Stimulated activated memory B cell treated with anti-CD40 and anti-IgM and Interleukin-4, amounts not matched to agents 10 μg/mL and 1 μg/mL and 100 μg/mL, for 72 hours (primary cell): ENCODE data around the gene CREB5.

ENCODE experiments used
- ATAC-seq: fragments of 150-1000 bp; cut with Tn5 transposase; 2 replicates; pipeline ENCODE4 v1.10.0; 2021
- H3K27ac Mint-ChIP-seq: one replicate; pipeline ENCODE4 v1.8.0; 2022; ENCODE audit warnings: mild to moderate bottlenecking, mixed read lengths
- H3K27me3 Mint-ChIP-seq: one replicate; pipeline ENCODE4 v1.8.0; 2022; ENCODE audit warnings: mixed read lengths
- H3K36me3 Mint-ChIP-seq: one replicate; pipeline ENCODE4 v1.8.0; 2022; ENCODE audit warnings: mixed read lengths
- H3K4me1 Mint-ChIP-seq: one replicate; pipeline ENCODE4 v1.8.0; 2022; ENCODE audit warnings: mixed read lengths
- H3K4me3 Mint-ChIP-seq: one replicate; pipeline ENCODE4 v1.8.0; 2022; ENCODE audit warnings: mild to moderate bottlenecking, moderate library complexity, mixed read lengths
- H3K9me3 Mint-ChIP-seq: one replicate; pipeline ENCODE4 v1.8.0; 2022; ENCODE audit warnings: mixed read lengths

Gene CREB5

DNA sequence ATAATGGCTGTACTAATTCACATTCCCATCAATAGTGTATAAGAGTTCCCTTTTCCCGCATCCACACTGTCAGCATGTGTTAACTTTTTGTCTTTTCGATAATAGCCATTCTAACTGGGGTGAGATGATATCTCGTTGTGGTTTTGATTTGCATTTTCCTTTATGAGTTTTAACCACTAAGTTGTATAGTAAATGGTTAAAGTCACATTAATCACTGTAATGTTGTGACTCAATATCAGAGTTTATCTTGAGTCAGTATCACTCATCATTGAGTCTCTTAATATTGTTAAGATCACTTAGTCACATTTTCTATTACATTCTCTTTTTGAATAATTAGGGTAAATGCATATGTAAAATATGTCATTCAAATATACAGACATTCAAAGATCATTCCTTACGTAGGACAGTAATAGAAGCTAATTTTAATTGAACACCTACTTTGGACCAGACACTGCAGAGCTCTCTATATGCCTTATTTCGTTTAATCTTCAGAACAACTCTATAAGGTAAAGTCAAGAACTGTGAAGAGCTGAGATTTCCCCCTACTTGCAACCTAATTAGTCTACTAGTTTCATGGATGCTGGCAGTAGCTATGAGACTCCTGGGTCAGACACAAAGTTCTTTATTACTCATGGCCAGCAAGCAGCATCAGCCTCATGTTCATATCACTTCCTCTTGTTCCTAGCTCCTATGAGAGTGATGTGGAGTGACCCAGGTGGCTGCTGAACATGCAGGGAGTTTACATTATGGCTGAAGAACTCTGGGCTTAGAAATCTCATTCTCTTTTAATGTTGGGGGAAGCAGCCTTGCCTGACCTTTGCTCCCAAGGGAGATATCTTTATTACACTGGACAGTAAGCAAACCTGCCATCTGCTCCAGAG lies 30.5 kb downstream of the CREB5 start:
- Mint-ChIP-seq H3K4me3 (no peak overlapping the region), H3K9me3 (peaks cover 3% of the 10 kb centered on the region), H3K36me3 (no peaks in the 10 kb centered on the region), H3K4me1 (no peaks in the 10 kb centered on the region), H3K27me3 (peaks cover 49% of the 10 kb centered on the region), H3K27ac (no peak overlapping the region)
- no peak for ATAC-seq

DNA sequence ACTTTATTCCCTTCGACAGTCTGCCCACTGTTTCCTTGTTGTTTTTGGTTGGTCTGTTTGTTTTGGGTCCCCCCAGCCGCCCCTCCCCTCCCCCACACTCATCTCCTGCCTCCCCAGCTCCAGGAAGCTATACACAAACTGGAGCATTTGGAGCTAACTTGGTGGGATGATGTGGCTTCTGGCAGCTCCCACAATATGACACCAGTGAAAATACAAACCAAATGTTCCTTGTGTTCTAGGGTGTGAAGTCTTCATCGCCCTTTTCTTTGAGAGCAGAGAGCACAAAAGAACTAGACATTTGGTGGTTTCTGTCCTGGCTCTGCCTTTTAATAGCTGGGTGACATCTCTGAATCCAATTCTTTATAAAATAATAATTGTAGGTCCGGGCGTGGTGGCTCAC lies 33.8 kb downstream of the CREB5 start:
- H3K4me3 Mint-ChIP-seq, result no peak overlapping the region
- H3K4me1 Mint-ChIP-seq, result no peaks in the 10 kb centered on the region
- no peak for ATAC-seq
- no peak overlapping the region for H3K27ac Mint-ChIP-seq
- H3K9me3 Mint-ChIP-seq, result peaks cover 3% of the 10 kb centered on the region
- peaks cover 41% of the 10 kb centered on the region for H3K27me3 Mint-ChIP-seq
- no peaks in the 10 kb centered on the region for H3K36me3 Mint-ChIP-seq

DNA sequence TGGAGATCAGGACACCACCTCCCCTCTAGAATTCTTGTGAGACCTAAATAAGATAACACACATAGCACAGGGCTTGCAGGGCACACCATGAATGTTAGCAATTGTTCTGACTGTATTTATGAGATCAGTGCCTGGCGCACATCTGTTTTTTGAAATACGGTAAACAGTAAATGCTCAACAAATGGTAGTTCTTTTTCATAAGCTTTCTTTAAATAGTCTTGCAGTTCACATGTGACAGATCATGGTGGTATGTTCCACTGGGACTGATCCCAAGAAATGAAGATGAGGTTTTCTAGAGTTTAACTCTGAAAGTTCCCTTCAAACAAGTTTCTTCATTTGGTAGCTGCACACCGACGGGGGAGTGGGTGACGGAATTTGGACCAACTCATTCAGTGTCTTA lies 34.8 kb downstream of the CREB5 start:
- no peak for ATAC-seq
- no peaks in the 10 kb centered on the region for H3K36me3 Mint-ChIP-seq
- H3K4me3 Mint-ChIP-seq, result no peak overlapping the region
- H3K9me3 Mint-ChIP-seq, result peaks cover 1% of the 10 kb centered on the region
- H3K27me3 Mint-ChIP-seq, result peaks cover 37% of the 10 kb centered on the region
- H3K4me1 Mint-ChIP-seq, result no peaks in the 10 kb centered on the region
- no peak overlapping the region for H3K27ac Mint-ChIP-seq

DNA sequence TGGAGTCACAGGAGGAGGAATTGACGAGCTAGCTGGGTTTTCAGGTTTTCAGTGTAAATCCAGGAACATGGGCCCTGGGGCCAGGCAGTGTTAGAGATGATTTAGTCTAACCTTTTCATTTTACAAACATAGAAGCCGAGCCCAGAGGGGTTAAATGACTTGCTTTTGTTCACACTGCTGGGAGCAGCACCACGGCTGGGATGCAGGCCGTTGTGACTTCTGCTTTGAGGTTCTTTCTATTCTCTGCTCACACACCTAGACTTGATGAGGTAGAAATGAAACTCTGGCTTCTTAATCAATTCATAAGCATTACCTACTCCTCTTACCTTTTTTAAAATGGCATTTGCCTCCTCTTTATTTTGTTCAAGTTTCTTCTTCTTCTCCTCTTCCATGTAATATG lies 36.4 kb downstream of the CREB5 start:
- peaks cover 21% of the 10 kb centered on the region for H3K27me3 Mint-ChIP-seq
- no peak overlapping the region for H3K27ac Mint-ChIP-seq
- no peaks in the 10 kb centered on the region for H3K36me3 Mint-ChIP-seq
- no peaks in the 10 kb centered on the region for H3K9me3 Mint-ChIP-seq
- no peak overlapping the region for H3K4me3 Mint-ChIP-seq
- H3K4me1 Mint-ChIP-seq, result no peaks in the 10 kb centered on the region
- peak; percentile 12 for ATAC-seq

- H3K9me3 Mint-ChIP-seq, result no peaks in the 10 kb centered on the region
- no peak for ATAC-seq
- H3K27ac Mint-ChIP-seq, result no peak overlapping the region
- H3K36me3 Mint-ChIP-seq, result no peaks in the 10 kb centered on the region
- H3K4me1 Mint-ChIP-seq, result no peaks in the 10 kb centered on the region
- H3K4me3 Mint-ChIP-seq, result no peak overlapping the region
- peaks cover 19% of the 10 kb centered on the region for H3K27me3 Mint-ChIP-seq
Measured at GRCh38 chr7:28452681-28453080, 40.4 kb downstream of the CREB5 start.

DNA sequence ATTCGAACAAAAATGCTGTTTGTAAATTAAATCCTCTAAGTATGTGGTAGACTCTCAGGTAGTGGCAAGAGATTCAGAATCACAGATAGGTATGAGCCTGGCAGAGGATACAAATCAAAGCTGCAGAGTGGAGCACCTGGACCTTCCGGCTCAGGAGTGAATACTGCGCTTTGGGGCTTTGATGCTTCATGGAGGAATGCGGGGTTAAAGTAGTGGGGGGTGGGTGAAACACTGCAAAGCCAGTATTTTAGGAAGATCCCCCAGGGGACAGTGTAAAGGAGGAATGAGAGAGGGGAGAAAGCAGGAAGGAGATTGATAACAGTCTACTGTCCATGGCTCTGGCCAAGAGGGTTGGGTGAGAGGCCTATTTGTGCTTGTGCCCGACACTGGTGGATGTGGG lies 43.2 kb downstream of the CREB5 start:
- Mint-ChIP-seq H3K36me3 (no peaks in the 10 kb centered on the region), H3K27ac (no peak overlapping the region), H3K4me1 (no peaks in the 10 kb centered on the region), H3K4me3 (no peak overlapping the region), H3K9me3 (no peaks in the 10 kb centered on the region), H3K27me3 (peaks cover 21% of the 10 kb centered on the region)
- ATAC-seq, result no peak

DNA sequence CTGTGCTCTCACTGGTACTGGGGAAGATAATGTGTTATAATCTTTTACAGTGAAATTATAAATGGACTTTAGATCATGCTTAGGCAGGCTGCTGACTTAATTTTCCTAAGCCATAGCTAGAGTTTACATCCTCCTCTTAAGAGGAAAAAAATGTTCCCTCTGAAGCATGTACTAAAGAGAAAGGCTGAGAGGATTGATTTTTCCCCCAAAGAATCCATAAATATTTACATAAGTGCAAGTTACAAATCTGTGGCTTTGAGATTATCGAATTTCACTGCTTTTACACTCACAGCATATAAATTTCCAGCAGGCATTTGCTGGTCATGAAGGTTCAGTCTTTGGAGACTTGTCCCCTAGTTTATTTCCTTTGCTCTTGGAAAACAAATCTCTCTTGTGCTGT lies 43.7 kb downstream of the CREB5 start:
- no peak overlapping the region for H3K27ac Mint-ChIP-seq
- no peaks in the 10 kb centered on the region for H3K4me1 Mint-ChIP-seq
- ATAC-seq, result no peak
- H3K36me3 Mint-ChIP-seq, result no peaks in the 10 kb centered on the region
- H3K27me3 Mint-ChIP-seq, result peaks cover 21% of the 10 kb centered on the region
- H3K4me3 Mint-ChIP-seq, result no peak overlapping the region
- no peaks in the 10 kb centered on the region for H3K9me3 Mint-ChIP-seq

DNA sequence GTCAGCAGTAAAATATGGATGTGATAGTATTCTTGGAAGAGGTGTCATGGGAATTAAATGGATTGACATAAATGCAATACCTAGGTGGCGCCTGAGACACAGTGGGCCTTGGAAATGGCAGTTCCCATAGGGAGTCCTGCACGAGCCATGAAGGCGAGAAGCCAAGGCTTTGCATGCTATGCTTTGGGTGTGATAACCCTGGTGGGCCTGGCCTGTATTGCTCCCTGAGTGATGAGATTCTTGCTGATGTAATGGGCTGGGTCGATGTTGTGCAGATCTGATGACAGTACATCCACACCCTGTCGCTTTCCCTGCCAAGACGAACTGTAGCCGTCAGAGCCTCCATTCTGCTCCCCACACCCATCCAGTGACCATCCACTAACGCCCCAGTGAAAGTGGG lies 46.4 kb downstream of the CREB5 start:
- no peak overlapping the region for H3K4me3 Mint-ChIP-seq
- H3K27ac Mint-ChIP-seq, result no peak overlapping the region
- no peaks in the 10 kb centered on the region for H3K9me3 Mint-ChIP-seq
- peak; percentile 43 for ATAC-seq
- H3K27me3 Mint-ChIP-seq, result peaks cover 21% of the 10 kb centered on the region
- no peaks in the 10 kb centered on the region for H3K36me3 Mint-ChIP-seq
- no peaks in the 10 kb centered on the region for H3K4me1 Mint-ChIP-seq

GRCh38 chr7:28459306-28459705 lies 47.0 kb downstream of the CREB5 start:
- Mint-ChIP-seq H3K27me3 (peaks cover 23% of the 10 kb centered on the region), H3K36me3 (no peaks in the 10 kb centered on the region), H3K4me1 (no peaks in the 10 kb centered on the region), H3K27ac (no peak overlapping the region), H3K9me3 (no peaks in the 10 kb centered on the region), H3K4me3 (no peak overlapping the region)
- no peak for ATAC-seq

DNA sequence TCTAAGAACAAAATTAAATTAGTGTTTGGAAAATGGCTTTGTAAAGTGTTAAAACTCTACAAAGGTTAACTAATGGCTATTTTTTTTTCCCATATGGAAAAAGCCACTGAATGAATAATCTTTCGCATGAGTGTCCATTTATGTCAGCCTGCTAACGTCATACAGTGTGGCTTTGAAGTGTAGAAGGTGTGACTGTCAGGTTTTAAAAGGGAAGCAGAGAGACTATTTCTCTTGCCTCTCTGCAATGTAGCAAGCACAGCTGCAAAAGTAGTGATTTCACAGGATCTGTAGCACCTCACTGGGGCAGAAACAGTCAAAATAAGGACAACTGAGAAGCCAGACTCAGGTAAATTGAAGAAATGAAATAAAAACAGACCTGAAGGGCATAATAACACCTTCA lies 53.4 kb downstream of the CREB5 start:
- no peaks in the 10 kb centered on the region for H3K4me1 Mint-ChIP-seq
- no peak overlapping the region for H3K4me3 Mint-ChIP-seq
- no peak for ATAC-seq
- no peaks in the 10 kb centered on the region for H3K9me3 Mint-ChIP-seq
- H3K27ac Mint-ChIP-seq, result no peak overlapping the region
- H3K36me3 Mint-ChIP-seq, result no peaks in the 10 kb centered on the region
- peaks cover 29% of the 10 kb centered on the region for H3K27me3 Mint-ChIP-seq

GRCh38 chr7:28466341-28466740 lies 54.0 kb downstream of the CREB5 start:
- Mint-ChIP-seq H3K27me3 (peaks cover 23% of the 10 kb centered on the region), H3K27ac (no peak overlapping the region), H3K9me3 (no peaks in the 10 kb centered on the region), H3K4me3 (no peak overlapping the region), H3K36me3 (no peaks in the 10 kb centered on the region), H3K4me1 (no peaks in the 10 kb centered on the region)
- peak; percentile 8 for ATAC-seq

- no peaks in the 10 kb centered on the region for H3K9me3 Mint-ChIP-seq
- no peak overlapping the region for H3K4me3 Mint-ChIP-seq
- H3K36me3 Mint-ChIP-seq, result no peaks in the 10 kb centered on the region
- ATAC-seq, result peak; percentile 39
- no peak overlapping the region for H3K27ac Mint-ChIP-seq
- H3K4me1 Mint-ChIP-seq, result no peaks in the 10 kb centered on the region
- H3K27me3 Mint-ChIP-seq, result peaks cover 23% of the 10 kb centered on the region
Measured at GRCh38 chr7:28466885-28467284, 54.6 kb downstream of the CREB5 start.

- Mint-ChIP-seq H3K9me3 (no peaks in the 10 kb centered on the region), H3K27me3 (peaks cover 35% of the 10 kb centered on the region), H3K4me1 (no peaks in the 10 kb centered on the region), H3K36me3 (no peaks in the 10 kb centered on the region), H3K27ac (no peak overlapping the region), H3K4me3 (no peak overlapping the region)
- ATAC-seq, result no peak
Measured at GRCh38 chr7:28469562-28469961, 57.2 kb downstream of the CREB5 start.

DNA sequence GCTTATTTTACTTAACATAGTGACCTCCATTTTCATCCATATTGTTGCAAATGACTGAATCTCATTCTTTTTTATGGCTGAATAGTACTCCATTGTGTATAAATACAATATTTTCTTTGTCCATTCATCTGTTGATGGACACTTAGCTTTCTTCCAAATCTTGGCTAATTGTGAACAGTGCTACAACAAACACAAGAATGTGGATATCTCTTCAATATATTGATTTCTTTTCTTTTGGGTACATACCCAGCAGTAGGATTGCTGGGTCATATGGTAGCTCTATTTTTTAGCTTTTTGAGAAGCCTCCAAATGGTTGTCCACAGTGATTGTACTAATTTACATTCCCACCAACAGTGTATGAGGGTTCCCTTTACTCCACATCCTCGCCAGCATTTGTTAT lies 58.0 kb downstream of the CREB5 start:
- no peak overlapping the region for H3K4me3 Mint-ChIP-seq
- no peaks in the 10 kb centered on the region for H3K36me3 Mint-ChIP-seq
- H3K27me3 Mint-ChIP-seq, result peaks cover 39% of the 10 kb centered on the region
- no peaks in the 10 kb centered on the region for H3K4me1 Mint-ChIP-seq
- no peaks in the 10 kb centered on the region for H3K9me3 Mint-ChIP-seq
- H3K27ac Mint-ChIP-seq, result no peak overlapping the region
- no peak for ATAC-seq

DNA sequence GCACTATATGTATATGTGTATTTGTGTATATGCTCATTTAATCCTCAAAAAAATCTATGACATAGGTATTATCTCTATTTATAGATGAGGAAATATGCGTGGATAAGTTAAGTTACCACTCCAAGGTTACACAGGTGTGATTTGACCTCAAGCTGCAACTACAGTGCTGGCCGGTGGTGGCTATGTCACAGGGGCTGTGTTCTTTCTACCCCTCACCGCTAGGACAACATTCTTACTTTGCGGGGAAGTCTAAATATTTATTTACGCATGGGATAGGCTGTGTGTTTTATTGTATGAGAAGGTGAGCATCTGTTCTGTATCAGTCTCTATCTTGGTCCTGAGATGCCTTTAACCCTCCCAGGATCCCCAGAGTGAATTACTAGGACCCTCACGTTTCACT lies 60.0 kb downstream of the CREB5 start:
- no peaks in the 10 kb centered on the region for H3K4me1 Mint-ChIP-seq
- H3K27me3 Mint-ChIP-seq, result peaks cover 47% of the 10 kb centered on the region
- ATAC-seq, result no peak
- no peaks in the 10 kb centered on the region for H3K9me3 Mint-ChIP-seq
- H3K27ac Mint-ChIP-seq, result no peak overlapping the region
- no peaks in the 10 kb centered on the region for H3K36me3 Mint-ChIP-seq
- H3K4me3 Mint-ChIP-seq, result no peak overlapping the region

DNA sequence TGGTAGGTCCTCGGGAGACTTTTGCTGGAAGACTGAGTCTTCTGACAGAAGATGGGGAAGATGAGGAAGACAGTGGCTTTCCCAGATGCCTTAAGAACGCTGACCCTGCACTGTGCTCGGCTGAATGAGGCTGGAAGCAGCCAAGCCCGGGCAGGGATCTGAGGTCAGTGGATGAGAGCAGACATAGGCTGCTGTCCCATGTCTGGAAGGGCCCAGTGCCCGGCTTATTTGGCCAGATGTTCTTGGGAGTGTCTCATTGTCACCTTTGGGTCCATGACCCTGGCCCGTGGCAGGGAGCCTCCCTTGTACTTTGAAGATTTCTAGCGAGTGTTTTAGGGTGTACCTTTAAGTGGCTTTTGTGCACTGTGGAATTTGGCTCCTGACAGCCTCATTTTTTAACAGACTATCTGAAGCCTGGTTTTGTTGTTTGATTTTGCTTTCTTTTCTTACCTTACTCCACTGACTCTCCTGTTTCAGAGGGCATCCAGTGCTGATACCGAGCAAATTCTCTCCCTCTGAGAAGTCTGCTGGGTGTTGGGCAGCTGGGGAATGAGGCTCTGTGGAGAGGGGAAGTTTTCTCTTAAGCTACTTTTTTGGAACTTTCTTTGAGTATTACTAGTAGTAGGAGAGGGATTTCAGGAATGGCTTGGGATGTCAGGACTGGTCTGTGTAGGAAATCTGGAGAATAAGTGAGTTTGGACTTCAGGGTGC lies 61.4 kb downstream of the CREB5 start:
- no peak for ATAC-seq
- Mint-ChIP-seq H3K4me3 (no peak overlapping the region), H3K36me3 (no peaks in the 10 kb centered on the region), H3K4me1 (no peaks in the 10 kb centered on the region), H3K27ac (peak overlapping the region; percentile 6), H3K9me3 (no peaks in the 10 kb centered on the region), H3K27me3 (peaks cover 48% of the 10 kb centered on the region)
